ENCODE data around the gene CD207.

CD207 gene

GRCh38 chr2:70795164-70795995, 40.2 kb downstream of the CD207 start:
- Histone ChIP-seq H3K27me3 (ENCODE audit: insufficient read depth, insufficient read length) (peaks cover 74% of the 10 kb centered on the region), H3K4me3 (ENCODE audit: insufficient read length, low read depth) (no peak overlapping the region), H3K4me1 (ENCODE audit: insufficient read depth, insufficient read length) (no peaks in the 10 kb centered on the region), H3K9me3 (ENCODE audit: insufficient read depth, low read length) (no peaks in the 10 kb centered on the region), H3K36me3 (ENCODE audit: insufficient read depth, insufficient read length, low read length) (no peaks in the 10 kb centered on the region), H3K9ac (ENCODE audit: insufficient read length, low read depth) (no peak overlapping the region)
- no peak for DNase-seq (ENCODE audit: low read depth, low spot score)
- TF ChIP-seq ZNF274 (IDR thresholded peaks at IDR 0.05; ENCODE audit: low read depth, low read length) (no peak), SUZ12 (IDR thresholded peaks at IDR 0.05; ENCODE audit: extremely low read depth, insufficient read depth, insufficient read length) (no peak), YY1 (IDR thresholded peaks at IDR 0.05; ENCODE audit: insufficient read depth, insufficient read length) (no peak)

DNA sequence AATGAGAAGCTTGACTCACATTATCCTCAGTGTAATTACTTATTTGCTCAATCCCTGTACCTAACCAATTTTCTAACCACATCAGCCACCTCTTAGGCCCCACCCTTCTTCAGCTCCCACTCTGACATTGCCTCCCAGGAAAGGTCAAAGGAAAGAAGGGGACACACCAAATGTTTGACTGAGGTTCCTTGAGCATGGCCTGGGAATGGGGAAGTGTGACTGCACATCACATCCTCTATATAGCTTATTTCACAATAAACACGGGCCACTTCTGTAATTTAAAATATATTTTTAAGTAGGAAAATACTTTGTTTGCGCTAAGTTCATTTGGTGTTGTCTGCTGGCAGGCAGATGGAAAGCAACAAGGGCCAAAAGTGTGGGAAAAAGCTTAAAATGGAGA, 42.2 kb downstream of the CD207 start:
- peaks cover 73% of the 10 kb centered on the region for H3K27me3 ChIP-seq (ENCODE audit: insufficient read depth, insufficient read length)
- H3K9ac ChIP-seq (ENCODE audit: insufficient read length, low read depth), result no peak overlapping the region
- H3K9me3 ChIP-seq (ENCODE audit: insufficient read depth, low read length), result no peaks in the 10 kb centered on the region
- H3K36me3 ChIP-seq (ENCODE audit: insufficient read depth, insufficient read length, low read length), result no peaks in the 10 kb centered on the region
- no peak for TF ChIP-seq YY1 (IDR thresholded peaks at IDR 0.05; ENCODE audit: insufficient read depth, insufficient read length)
- TF ChIP-seq ZNF274 (IDR thresholded peaks at IDR 0.05; ENCODE audit: low read depth, low read length), result no peak
- no peak for TF ChIP-seq SUZ12 (IDR thresholded peaks at IDR 0.05; ENCODE audit: extremely low read depth, insufficient read depth, insufficient read length)
- no peak overlapping the region for H3K4me3 ChIP-seq (ENCODE audit: insufficient read length, low read depth)
- no peaks in the 10 kb centered on the region for H3K4me1 ChIP-seq (ENCODE audit: insufficient read depth, insufficient read length)
- DNase-seq (ENCODE audit: low read depth, low spot score), result no peak

DNA sequence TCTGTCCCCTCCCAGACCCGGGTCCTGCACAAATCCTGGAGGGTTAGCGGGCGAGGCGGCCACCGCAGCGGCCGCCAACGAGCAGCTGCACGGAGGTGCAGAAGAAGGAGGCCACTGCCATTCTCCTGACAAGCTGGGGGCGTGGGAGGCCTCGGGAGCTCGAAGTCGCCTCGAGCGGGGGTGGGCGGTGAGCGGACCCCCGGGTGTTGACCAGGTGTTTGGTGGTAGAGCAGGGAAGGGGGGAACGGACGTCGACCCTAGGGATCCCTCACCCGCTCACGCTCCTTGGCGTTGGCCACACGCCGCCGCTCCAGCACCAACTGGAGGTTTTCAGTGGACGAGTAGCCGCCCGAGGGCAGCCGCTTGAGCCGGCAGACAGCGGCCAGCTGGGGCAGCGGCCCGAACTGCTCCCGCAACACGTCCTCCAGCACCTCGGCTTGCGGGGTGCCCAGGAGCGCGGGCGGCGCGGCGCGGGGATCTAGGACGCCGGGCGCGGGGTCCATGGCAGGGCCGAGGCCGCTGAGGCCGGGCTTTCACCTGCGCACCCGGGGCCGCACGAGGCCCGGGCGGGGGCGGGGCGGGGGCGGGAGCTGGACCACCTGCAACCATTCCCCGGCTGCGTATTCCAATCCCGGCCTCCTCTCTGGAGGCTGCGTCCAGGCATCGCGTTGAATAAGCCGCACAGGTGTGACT, 45.3 kb downstream of the CD207 start, which contains the start of gene FIGLA:
Gene FIGLA, minus strand, starts transcription at position 508 of the 693 bp plus-strand sequence. Its CDS starts 5 bp downstream, at position 503.
- no peaks in the 10 kb centered on the region for H3K4me1 ChIP-seq (ENCODE audit: insufficient read depth, insufficient read length)
- no peaks in the 10 kb centered on the region for H3K36me3 ChIP-seq (ENCODE audit: insufficient read depth, insufficient read length, low read length)
- peak within 1 kb of the TSS; percentile 28 for H3K4me3 ChIP-seq (ENCODE audit: insufficient read length, low read depth)
- no peak for DNase-seq (ENCODE audit: low read depth, low spot score)
- peak within 1 kb of the TSS; percentile 32 for H3K9ac ChIP-seq (ENCODE audit: insufficient read length, low read depth)
- H3K27me3 ChIP-seq (ENCODE audit: insufficient read depth, insufficient read length), result peaks cover 85% of the 10 kb centered on the region
- TF ChIP-seq ZNF274 (IDR thresholded peaks at IDR 0.05; ENCODE audit: low read depth, low read length) (no peak), SUZ12 (IDR thresholded peaks at IDR 0.05; ENCODE audit: extremely low read depth, insufficient read depth, insufficient read length) (no peak), YY1 (IDR thresholded peaks at IDR 0.05; ENCODE audit: insufficient read depth, insufficient read length) (no peak)
- H3K9me3 ChIP-seq (ENCODE audit: insufficient read depth, low read length), result no peaks in the 10 kb centered on the region

GRCh38 chr2:70789304-70790135, 46.1 kb downstream of the CD207 start:
- Histone ChIP-seq H3K4me3 (ENCODE audit: insufficient read length, low read depth) (peak overlapping the region; percentile 28), H3K9me3 (ENCODE audit: insufficient read depth, low read length) (no peaks in the 10 kb centered on the region), H3K27me3 (ENCODE audit: insufficient read depth, insufficient read length) (peaks cover 78% of the 10 kb centered on the region), H3K4me1 (ENCODE audit: insufficient read depth, insufficient read length) (no peaks in the 10 kb centered on the region), H3K36me3 (ENCODE audit: insufficient read depth, insufficient read length, low read length) (no peaks in the 10 kb centered on the region), H3K9ac (ENCODE audit: insufficient read length, low read depth) (peak overlapping the region; percentile 32)
- DNase-seq (ENCODE audit: low read depth, low spot score), result peak; percentile 77
- no peak for TF ChIP-seq ZNF274 (IDR thresholded peaks at IDR 0.05; ENCODE audit: low read depth, low read length)
- no peak for TF ChIP-seq YY1 (IDR thresholded peaks at IDR 0.05; ENCODE audit: insufficient read depth, insufficient read length)
- TF ChIP-seq SUZ12 (IDR thresholded peaks at IDR 0.05; ENCODE audit: extremely low read depth, insufficient read depth, insufficient read length), result no peak

- no peak for DNase-seq (ENCODE audit: low read depth, low spot score)
- Histone ChIP-seq H3K27me3 (ENCODE audit: insufficient read depth, insufficient read length) (peaks cover 37% of the 10 kb centered on the region), H3K9ac (ENCODE audit: insufficient read length, low read depth) (no peak overlapping the region), H3K9me3 (ENCODE audit: insufficient read depth, low read length) (no peaks in the 10 kb centered on the region), H3K4me3 (ENCODE audit: insufficient read length, low read depth) (no peak overlapping the region), H3K4me1 (ENCODE audit: insufficient read depth, insufficient read length) (no peaks in the 10 kb centered on the region), H3K36me3 (ENCODE audit: insufficient read depth, insufficient read length, low read length) (no peaks in the 10 kb centered on the region)
- TF ChIP-seq YY1 (IDR thresholded peaks at IDR 0.05; ENCODE audit: insufficient read depth, insufficient read length), result no peak
- no peak for TF ChIP-seq ZNF274 (IDR thresholded peaks at IDR 0.05; ENCODE audit: low read depth, low read length)
- no peak for TF ChIP-seq SUZ12 (IDR thresholded peaks at IDR 0.05; ENCODE audit: extremely low read depth, insufficient read depth, insufficient read length)
Measured at GRCh38 chr2:70785137-70785911, 50.3 kb downstream of the CD207 start.

DNA sequence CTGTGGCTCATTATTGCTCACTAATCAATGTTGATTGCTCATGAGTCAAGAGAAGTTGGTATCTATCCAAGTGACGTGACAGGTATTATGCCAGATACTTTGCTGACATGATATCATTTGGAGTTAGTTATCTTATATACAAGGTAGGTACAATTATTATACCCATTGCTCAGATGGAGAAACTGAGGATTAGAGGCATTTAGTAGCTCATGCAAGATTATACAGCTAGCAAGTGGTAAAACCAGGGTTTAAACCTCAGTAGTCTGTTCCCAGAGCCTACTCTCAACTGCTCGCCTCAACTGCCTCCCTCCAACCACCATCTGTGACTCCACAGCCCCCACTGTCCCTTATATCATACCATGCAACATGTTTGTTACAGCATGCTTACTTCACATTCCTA, 51.3 kb downstream of the CD207 start:
- H3K27me3 ChIP-seq (ENCODE audit: insufficient read depth, insufficient read length), result peaks cover 29% of the 10 kb centered on the region
- no peaks in the 10 kb centered on the region for H3K36me3 ChIP-seq (ENCODE audit: insufficient read depth, insufficient read length, low read length)
- TF ChIP-seq SUZ12 (IDR thresholded peaks at IDR 0.05; ENCODE audit: extremely low read depth, insufficient read depth, insufficient read length), result no peak
- TF ChIP-seq YY1 (IDR thresholded peaks at IDR 0.05; ENCODE audit: insufficient read depth, insufficient read length), result no peak
- TF ChIP-seq ZNF274 (IDR thresholded peaks at IDR 0.05; ENCODE audit: low read depth, low read length), result no peak
- H3K4me3 ChIP-seq (ENCODE audit: insufficient read length, low read depth), result no peak overlapping the region
- DNase-seq (ENCODE audit: low read depth, low spot score), result no peak
- H3K9ac ChIP-seq (ENCODE audit: insufficient read length, low read depth), result no peak overlapping the region
- no peaks in the 10 kb centered on the region for H3K4me1 ChIP-seq (ENCODE audit: insufficient read depth, insufficient read length)
- no peaks in the 10 kb centered on the region for H3K9me3 ChIP-seq (ENCODE audit: insufficient read depth, low read length)

Measured in NT2/D1 (cell line).